Memory B cell (primary cell): ENCODE data around the gene SYNPR.
"Not testable (repeated sequence)": the region's sequence is repeated elsewhere in the genome, so short reads cannot be mapped to it uniquely, and the experiment has no call there.

Experiments used
- ATAC-seq: fragments of 150-1000 bp; cut with Tn5 transposase; 2 replicates; pipeline ENCODE4 v1.10.0; 2021; ENCODE audit warnings: low read depth, mild to moderate bottlenecking, moderate library complexity
- DNase-seq, 2 donors: peaks; one replicate each; pipeline ENCODE4 v3.0.0; 2022; ENCODE audit warnings: low spot score in 2 of 2
- H3K27ac Mint-ChIP-seq: one replicate; pipeline ENCODE4 v1.8.0; 2022; ENCODE audit warnings: mild to moderate bottlenecking, moderate library complexity, mixed read lengths
- H3K27me3 Mint-ChIP-seq: one replicate; pipeline ENCODE4 v1.8.0; 2022; ENCODE audit warnings: mixed read lengths
- H3K36me3 Mint-ChIP-seq: one replicate; pipeline ENCODE4 v1.8.0; 2022; ENCODE audit warnings: mild to moderate bottlenecking, mixed read lengths
- H3K4me1 Mint-ChIP-seq: one replicate; pipeline ENCODE4 v1.8.0; 2022; ENCODE audit warnings: mixed read lengths
- H3K4me3 Mint-ChIP-seq: one replicate; pipeline ENCODE4 v1.8.0; 2022; ENCODE audit warnings: mild to moderate bottlenecking, moderate library complexity, mixed read lengths
- H3K9me3 Mint-ChIP-seq: one replicate; pipeline ENCODE4 v1.8.0; 2022; ENCODE audit warnings: mixed read lengths

Gene SYNPR

GRCh38 chr3:63631670-63632069 lies 353.6 kb downstream of the SYNPR start:
- no peaks in the 10 kb centered on the region for H3K4me1 Mint-ChIP-seq
- H3K9me3 Mint-ChIP-seq: peaks cover 1% of the 10 kb centered on the region
- H3K27ac Mint-ChIP-seq: no peak overlapping the region
- ATAC-seq (no peak), DNase-seq (no peak)
- no peaks in the 10 kb centered on the region for H3K36me3 Mint-ChIP-seq
- H3K4me3 Mint-ChIP-seq: no peak overlapping the region
- peaks cover 3% of the 10 kb centered on the region for H3K27me3 Mint-ChIP-seq

GRCh38 chr3:63635186-63635585 lies 357.1 kb downstream of the SYNPR start:
- no peak for ATAC-seq
- H3K4me3 Mint-ChIP-seq: no peak overlapping the region
- H3K27me3 Mint-ChIP-seq: peaks cover 4% of the 10 kb centered on the region
- peaks cover 7% of the 10 kb centered on the region for H3K9me3 Mint-ChIP-seq
- no peak overlapping the region for H3K27ac Mint-ChIP-seq
- no peaks in the 10 kb centered on the region for H3K36me3 Mint-ChIP-seq
- no peak for DNase-seq
- no peaks in the 10 kb centered on the region for H3K4me1 Mint-ChIP-seq

DNA sequence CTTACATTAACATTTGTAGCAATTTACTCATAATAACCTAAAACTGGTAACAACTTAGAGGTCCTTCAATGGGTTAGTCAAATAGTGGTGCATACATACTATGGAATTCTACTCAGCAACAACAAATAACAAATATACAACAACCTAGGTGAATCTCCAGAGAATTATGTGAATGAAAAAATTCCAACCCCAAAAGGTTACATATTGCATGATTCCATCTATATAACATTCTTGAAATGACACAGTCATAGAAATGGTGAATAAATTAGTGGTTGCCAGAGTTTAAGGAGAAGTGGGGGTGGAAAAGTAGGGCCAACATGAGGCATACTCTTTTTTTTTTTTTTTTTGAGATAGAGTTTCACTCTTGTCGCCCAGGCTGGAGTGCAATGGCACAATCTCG lies 361.7 kb downstream of the SYNPR start:
- no peaks in the 10 kb centered on the region for H3K36me3 Mint-ChIP-seq
- no peak for ATAC-seq
- no peak overlapping the region for H3K4me3 Mint-ChIP-seq
- H3K9me3 Mint-ChIP-seq: peaks cover 5% of the 10 kb centered on the region
- DNase-seq: no peak
- H3K4me1 Mint-ChIP-seq: no peaks in the 10 kb centered on the region
- peaks cover 2% of the 10 kb centered on the region for H3K27me3 Mint-ChIP-seq
- H3K27ac Mint-ChIP-seq: no peak overlapping the region

DNA sequence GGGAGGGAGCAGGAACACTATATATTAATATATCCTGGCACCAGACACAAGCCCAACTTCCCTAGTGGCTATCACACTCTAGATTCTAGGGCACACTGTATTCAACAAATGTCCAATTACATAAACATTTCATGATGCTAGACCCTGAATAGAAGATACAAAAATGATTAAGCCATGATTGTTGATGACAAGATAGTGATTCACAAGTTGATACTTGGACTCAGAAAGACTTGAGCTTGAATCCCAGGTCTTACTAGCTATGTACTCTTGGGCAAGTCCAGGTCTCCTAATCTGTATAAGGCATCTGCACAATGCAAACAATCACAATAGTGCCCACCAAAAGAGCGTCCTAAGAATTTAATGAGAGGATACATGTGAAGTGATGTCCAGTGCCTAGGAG lies 364.4 kb downstream of the SYNPR start:
- H3K36me3 Mint-ChIP-seq: no peaks in the 10 kb centered on the region
- peaks cover 3% of the 10 kb centered on the region for H3K9me3 Mint-ChIP-seq
- H3K4me3 Mint-ChIP-seq: no peak overlapping the region
- ATAC-seq (no peak), DNase-seq (no peak)
- H3K4me1 Mint-ChIP-seq: no peaks in the 10 kb centered on the region
- H3K27ac Mint-ChIP-seq: no peak overlapping the region
- peaks cover 3% of the 10 kb centered on the region for H3K27me3 Mint-ChIP-seq

- ATAC-seq (no peak), DNase-seq (no peak)
- Mint-ChIP-seq H3K9me3 (peaks cover 1% of the 10 kb centered on the region), H3K27me3 (peaks cover 1% of the 10 kb centered on the region), H3K4me3 (no peak overlapping the region), H3K27ac (no peak overlapping the region), H3K36me3 (no peaks in the 10 kb centered on the region), H3K4me1 (no peaks in the 10 kb centered on the region)
Observed at GRCh38 chr3:63644212-63644797, 366.2 kb downstream of the SYNPR start.

GRCh38 chr3:63644928-63645781 lies 367.0 kb downstream of the SYNPR start:
- H3K27ac Mint-ChIP-seq, ATAC-seq, H3K36me3 Mint-ChIP-seq, H3K27me3 Mint-ChIP-seq, H3K9me3 Mint-ChIP-seq, DNase-seq, H3K4me3 Mint-ChIP-seq, H3K4me1 Mint-ChIP-seq: not testable (repeated sequence)

DNA sequence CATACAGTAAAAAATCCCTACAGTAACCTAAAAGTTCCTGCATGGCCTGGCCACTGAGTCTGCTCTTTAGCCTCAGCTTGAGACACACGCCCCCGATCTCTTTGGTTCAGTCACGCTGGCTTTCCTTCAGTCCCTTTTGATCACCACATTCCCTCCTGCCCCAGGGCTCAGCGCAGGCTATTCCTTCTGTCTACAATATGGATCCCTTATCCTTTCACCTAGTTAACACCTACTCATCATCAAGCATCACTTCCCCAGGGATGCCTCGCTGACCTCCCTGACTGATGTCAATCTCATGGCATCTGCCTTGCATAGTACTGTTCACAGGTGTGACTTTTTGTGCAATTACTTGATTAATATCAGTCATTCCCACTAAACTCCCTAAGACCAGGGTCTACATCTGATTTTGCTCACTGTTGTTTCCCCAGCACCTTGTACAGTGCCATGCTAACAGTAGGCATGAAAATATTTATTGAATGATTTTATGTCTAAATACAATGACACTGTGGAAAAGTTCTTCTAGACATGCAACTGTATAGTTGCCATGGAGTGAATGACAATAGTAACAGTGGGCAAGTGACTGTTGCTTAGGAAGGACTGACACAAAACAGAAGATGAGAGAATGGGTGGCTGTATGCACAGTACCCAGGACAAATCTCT lies 374.1 kb downstream of the SYNPR start, which contains the start of gene SNTN:
Gene SNTN (plus strand): TSS at position 610 of the 660 bp plus-strand sequence. CDS start 13 bp downstream, at position 623.
- no peaks in the 10 kb centered on the region for H3K4me1 Mint-ChIP-seq
- peaks cover 4% of the 10 kb centered on the region for H3K9me3 Mint-ChIP-seq
- DNase-seq (no peak), ATAC-seq (no peak)
- H3K27ac Mint-ChIP-seq: no peak within 1 kb of the TSS
- no peaks in the 10 kb centered on the region for H3K27me3 Mint-ChIP-seq
- H3K36me3 Mint-ChIP-seq: no peaks in the 10 kb centered on the region
- no peak within 1 kb of the TSS for H3K4me3 Mint-ChIP-seq

DNA sequence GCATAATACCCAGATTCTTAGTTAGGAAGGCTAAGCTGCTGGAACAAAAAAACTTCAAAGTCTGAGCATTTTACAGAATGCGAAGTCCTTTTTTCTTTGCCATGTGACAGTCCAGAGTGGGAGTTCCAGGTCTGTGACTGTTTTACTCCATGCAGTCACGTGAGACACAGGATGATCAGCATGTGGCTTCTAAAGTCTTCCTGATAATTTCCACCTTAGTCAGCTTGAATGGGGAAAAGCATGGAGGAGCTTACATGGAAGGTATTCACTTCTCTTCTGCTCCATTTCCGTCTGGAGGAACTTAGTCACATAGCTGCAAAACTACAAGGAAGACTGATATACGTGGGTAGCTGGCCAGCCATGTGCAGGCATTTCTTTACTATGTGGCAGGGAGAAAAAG lies 376.1 kb downstream of the SYNPR start:
- Mint-ChIP-seq H3K36me3 (no peaks in the 10 kb centered on the region), H3K27me3 (no peaks in the 10 kb centered on the region), H3K4me1 (no peaks in the 10 kb centered on the region), H3K4me3 (no peak overlapping the region), H3K9me3 (peaks cover 4% of the 10 kb centered on the region), H3K27ac (no peak overlapping the region)
- DNase-seq (no peak), ATAC-seq (no peak)

DNA sequence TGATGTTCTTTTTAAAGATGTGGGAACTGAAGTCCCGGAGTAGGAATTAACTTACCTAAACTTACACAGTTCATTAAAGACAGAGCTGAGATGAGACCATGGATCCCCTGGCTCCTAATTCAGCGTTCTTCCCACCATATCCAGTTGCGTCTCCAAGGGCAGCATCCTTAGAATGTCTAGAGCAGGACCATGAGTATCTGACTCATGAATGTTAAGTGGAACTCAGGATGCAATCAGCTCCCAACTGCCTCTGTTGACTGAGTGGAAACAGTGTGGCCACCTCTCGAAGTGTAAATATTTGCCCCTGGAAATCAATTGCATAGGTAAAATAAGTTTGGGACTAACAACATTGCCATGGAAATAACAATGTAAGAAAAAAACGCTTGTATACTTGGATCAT lies 376.8 kb downstream of the SYNPR start:
- Mint-ChIP-seq H3K4me1 (no peaks in the 10 kb centered on the region), H3K36me3 (no peaks in the 10 kb centered on the region), H3K27ac (no peak overlapping the region), H3K9me3 (peaks cover 4% of the 10 kb centered on the region), H3K4me3 (no peak overlapping the region), H3K27me3 (no peaks in the 10 kb centered on the region)
- ATAC-seq (no peak), DNase-seq (no peak)

- Mint-ChIP-seq H3K4me3 (no peak overlapping the region), H3K4me1 (no peaks in the 10 kb centered on the region), H3K27me3 (no peaks in the 10 kb centered on the region), H3K9me3 (peaks cover 4% of the 10 kb centered on the region), H3K36me3 (no peaks in the 10 kb centered on the region), H3K27ac (no peak overlapping the region)
- ATAC-seq (no peak), DNase-seq (no peak)
Observed at GRCh38 chr3:63655519-63655918, 377.4 kb downstream of the SYNPR start.

GRCh38 chr3:63656786-63657185 lies 378.7 kb downstream of the SYNPR start:
- DNase-seq (no peak), ATAC-seq (no peak)
- H3K4me1 Mint-ChIP-seq: no peaks in the 10 kb centered on the region

DNA sequence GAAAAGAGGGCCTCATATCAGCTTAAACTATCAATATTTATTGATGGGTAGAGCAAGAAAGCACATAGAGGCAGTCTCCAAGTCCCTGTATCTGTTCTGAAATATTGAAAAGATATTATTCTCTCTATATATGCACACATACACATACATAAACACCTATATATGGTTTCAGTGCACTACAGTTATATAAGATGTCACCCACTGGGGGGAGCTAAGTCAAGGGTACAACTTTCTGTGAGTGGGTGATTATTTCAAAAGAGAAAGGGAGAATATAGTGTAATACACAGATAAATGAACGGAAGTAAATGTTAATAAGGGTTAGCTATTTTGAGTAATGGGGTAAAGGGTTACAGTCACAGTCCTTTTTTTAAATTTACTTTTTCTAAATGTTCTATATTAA lies 383.1 kb downstream of the SYNPR start:
- no peak overlapping the region for H3K27ac Mint-ChIP-seq
- no peak for DNase-seq
- no peaks in the 10 kb centered on the region for H3K27me3 Mint-ChIP-seq
- H3K4me1 Mint-ChIP-seq: no peaks in the 10 kb centered on the region
- no peaks in the 10 kb centered on the region for H3K9me3 Mint-ChIP-seq
- H3K36me3 Mint-ChIP-seq: no peaks in the 10 kb centered on the region
- H3K4me3 Mint-ChIP-seq: no peak overlapping the region
- no peak for ATAC-seq

More at GRCh38 chr3:63656786-63657185, 378.7 kb downstream of the SYNPR start:
- Mint-ChIP-seq H3K36me3 (no peaks in the 10 kb centered on the region), H3K27me3 (no peaks in the 10 kb centered on the region), H3K27ac (no peak overlapping the region), H3K9me3 (peaks cover 4% of the 10 kb centered on the region), H3K4me3 (no peak overlapping the region)

DNA sequence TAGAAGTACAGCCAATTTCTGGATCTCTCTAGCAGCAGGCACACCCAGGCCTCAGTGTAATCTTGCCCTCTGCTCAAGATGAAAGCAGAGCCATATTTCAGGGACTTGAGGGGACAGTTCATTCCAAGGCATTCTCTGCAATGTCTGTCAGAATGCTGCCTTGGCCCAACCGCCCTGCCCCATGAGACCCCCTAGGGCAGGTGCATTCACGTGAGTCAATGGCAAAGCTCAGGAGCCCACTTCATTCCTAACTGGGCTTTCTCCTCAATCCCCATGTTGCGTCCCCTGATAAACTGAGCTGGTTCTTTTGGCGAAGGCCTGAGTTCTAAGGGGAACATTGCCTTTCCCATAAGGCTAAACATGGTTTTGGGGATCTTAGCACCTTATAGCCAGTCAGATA lies 383.9 kb downstream of the SYNPR start:
- no peaks in the 10 kb centered on the region for H3K4me1 Mint-ChIP-seq
- no peak overlapping the region for H3K4me3 Mint-ChIP-seq
- H3K36me3 Mint-ChIP-seq: no peaks in the 10 kb centered on the region
- no peaks in the 10 kb centered on the region for H3K9me3 Mint-ChIP-seq
- DNase-seq (no peak), ATAC-seq (no peak)
- no peak overlapping the region for H3K27ac Mint-ChIP-seq
- H3K27me3 Mint-ChIP-seq: no peaks in the 10 kb centered on the region

DNA sequence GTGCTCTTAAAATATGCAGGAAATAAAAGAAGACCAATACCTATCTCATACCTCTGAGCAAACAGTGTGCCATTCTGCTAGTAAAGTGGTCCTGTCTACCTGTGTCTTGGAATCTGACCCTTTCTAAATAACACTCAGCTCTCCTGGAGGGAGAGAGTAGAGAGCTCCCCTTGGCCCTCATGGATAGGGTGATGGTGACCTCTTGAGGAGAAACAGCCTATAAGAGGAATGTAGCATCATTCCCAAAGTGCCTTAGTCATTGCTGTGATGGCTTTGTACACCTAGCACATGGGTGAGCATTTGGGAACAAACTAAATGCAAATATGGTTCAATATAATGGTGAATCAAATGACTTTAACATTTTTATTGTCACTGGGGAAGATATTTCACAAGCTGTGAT lies 384.4 kb downstream of the SYNPR start:
- no peak overlapping the region for H3K4me3 Mint-ChIP-seq
- no peaks in the 10 kb centered on the region for H3K9me3 Mint-ChIP-seq
- H3K27me3 Mint-ChIP-seq: no peaks in the 10 kb centered on the region
- ATAC-seq (no peak), DNase-seq (no peak)
- no peaks in the 10 kb centered on the region for H3K36me3 Mint-ChIP-seq
- H3K4me1 Mint-ChIP-seq: no peaks in the 10 kb centered on the region
- no peak overlapping the region for H3K27ac Mint-ChIP-seq
